Neural cell (in vitro differentiated cells): ENCODE results near the gene TBRG1. TPM values are rescaled to one million over a fixed set of nuclear protein-coding genes. Genes with fewer than 3 reads are reported as not detected.

ENCODE experiments used
- H2AFZ ChIP-seq: fragments of 200-600, 300-800 bp; sonication (generic), shearing (Covaris generic); 2 replicates; pipeline ENCODE4 v1.6.0; 2014; ENCODE audit warnings: low read depth, mild to moderate bottlenecking, antibody characterized with exemption, low read length, moderate library complexity
- H3F3A ChIP-seq: fragments of 200-600 bp; shearing (Covaris generic); 2 replicates; pipeline ENCODE4 v1.6.1; 2016; ENCODE audit warnings: mild to moderate bottlenecking, moderate library complexity, mixed read lengths, antibody characterized with exemption, low read length; ENCODE audit not compliant: insufficient read depth, poor library complexity, severe bottlenecking
- H3K27ac ChIP-seq: fragments of 200-600, 300-800 bp; sonication (generic), shearing (Covaris generic); 2 replicates; pipeline ENCODE4 v1.5.1; 2014; ENCODE audit warnings: mild to moderate bottlenecking, low read length, moderate library complexity
- H3K27me3 ChIP-seq: fragments of 300-800, 200-600 bp; sonication (generic), shearing (Covaris generic); 2 replicates; pipeline ENCODE4 v1.6.0; 2014; ENCODE audit warnings: mild to moderate bottlenecking, low read depth, low read length, moderate library complexity; ENCODE audit not compliant: insufficient read depth
- H3K36me3 ChIP-seq: fragments of 300-800, 200-600 bp; sonication (generic), shearing (Covaris generic); 2 replicates; pipeline ENCODE4 v1.5.1; 2014; ENCODE audit warnings: mild to moderate bottlenecking, antibody characterized with exemption, low read length, moderate library complexity; ENCODE audit not compliant: insufficient read depth
- H3K4me2 ChIP-seq: fragments of 300-800, 200-600 bp; sonication (generic), shearing (Covaris generic); 2 replicates; pipeline ENCODE4 v1.6.0; 2014; ENCODE audit warnings: mild to moderate bottlenecking, low read length
- H3K4me3 ChIP-seq: fragments of 300-800, 200-600 bp; sonication (generic), shearing (Covaris generic); 2 replicates; pipeline ENCODE4 v1.5.1; 2014; ENCODE audit warnings: mild to moderate bottlenecking, low read length, moderate library complexity
- H3K79me2 ChIP-seq: fragments of 200-600 bp; shearing (Covaris generic); replicated peaks from 2 replicates; pipeline ENCODE4 v1.6.0; 2014; ENCODE audit warnings: mild to moderate bottlenecking, low read length, moderate library complexity; ENCODE audit not compliant: insufficient read depth
- H3K9ac ChIP-seq: fragments of 300-800, 200-600 bp; sonication (generic), shearing (Covaris generic); 2 replicates; pipeline ENCODE4 v1.6.1; 2016; ENCODE audit warnings: mild to moderate bottlenecking, low read length, mixed read lengths
- H3K9me2 ChIP-seq: fragments of 200-600 bp; shearing (Covaris generic); 2 replicates; pipeline ENCODE4 v1.6.1; 2016; ENCODE audit warnings: mild to moderate bottlenecking, low read length, mixed read lengths; ENCODE audit not compliant: insufficient read depth
- H3K9me3 ChIP-seq: fragments of 200-600, 300-800 bp; sonication (generic), shearing (Covaris generic); 2 replicates; pipeline ENCODE4 v1.6.1; 2016; ENCODE audit warnings: mild to moderate bottlenecking, mixed run types, low read length, moderate library complexity, mixed read lengths
- H4K20me1 ChIP-seq: fragments of 200-600 bp; shearing (Covaris generic); 2 replicates; pipeline ENCODE4 v1.6.1; 2016; ENCODE audit warnings: mild to moderate bottlenecking, mixed run types; ENCODE audit not compliant: insufficient read depth
- EP300 ChIP-seq: fragments of 450-650 bp; conservative IDR thresholded peaks from 2 replicates; pipeline ENCODE4 v1.6.1; 2014; ENCODE audit warnings: antibody characterized with exemption, mild to moderate bottlenecking, moderate library complexity; ENCODE audit not compliant: poor library complexity, severe bottlenecking
- EZH2 ChIP-seq: fragments of 200-600, 300-800 bp; shearing (Covaris generic), sonication (generic); IDR thresholded peaks from 2 replicates; pipeline ENCODE4 v1.6.1; 2014; ENCODE audit warnings: antibody characterized with exemption, low read length, borderline replicate concordance, mild to moderate bottlenecking; ENCODE audit not compliant: insufficient read depth, poor library complexity, severe bottlenecking
- MXI1 ChIP-seq: fragments of 450-650 bp; conservative IDR thresholded peaks from 2 replicates; pipeline ENCODE4 v1.6.1; 2014; ENCODE audit warnings: antibody characterized with exemption, mild to moderate bottlenecking; ENCODE audit not compliant: poor library complexity, severe bottlenecking
- POLR2AphosphoS5 ChIP-seq: IDR thresholded peaks from 2 replicates; pipeline ENCODE4 v1.6.1; 2012
- RAD21 ChIP-seq: fragments of 450-650 bp; conservative IDR thresholded peaks from 2 replicates; pipeline ENCODE4 v1.6.1; 2014; ENCODE audit warnings: antibody characterized with exemption, mild to moderate bottlenecking, moderate library complexity
- SMC3 ChIP-seq: fragments of 450-650 bp; conservative IDR thresholded peaks from 2 replicates; pipeline ENCODE4 v1.6.1; 2014; ENCODE audit warnings: antibody characterized with exemption, mild to moderate bottlenecking, moderate library complexity; ENCODE audit not compliant: poor library complexity
- TAF1 ChIP-seq: IDR thresholded peaks from 2 replicates; pipeline ENCODE4 v1.6.1; 2012; ENCODE audit warnings: low read depth
- polyA plus RNA-seq: library from polyadenylated mRNA; depleted of rRNA; stranded (reverse); fragments of >200 nt; gene quantifications from 2 replicates; pipeline ENCODE4 v1.2.3, GENCODE V29; 2014
- TF ChIP-seq, protein P1 (sequence below): fragments of 450-650 bp; IDR thresholded peaks from 2 replicates; pipeline ENCODE4 v1.5.1; 2014; ENCODE audit warnings: antibody characterized with exemption, mild to moderate bottlenecking, moderate library complexity; ENCODE audit not compliant: poor library complexity, severe bottlenecking
- TF ChIP-seq, protein P2 (sequence below): IDR thresholded peaks from 2 replicates; pipeline ENCODE4 v1.6.1; 2012; ENCODE audit warnings: borderline replicate concordance

Gene TBRG1
- polyA plus RNA-seq, 1 donor from 2014 or later, result 83.2 TPM

DNA sequence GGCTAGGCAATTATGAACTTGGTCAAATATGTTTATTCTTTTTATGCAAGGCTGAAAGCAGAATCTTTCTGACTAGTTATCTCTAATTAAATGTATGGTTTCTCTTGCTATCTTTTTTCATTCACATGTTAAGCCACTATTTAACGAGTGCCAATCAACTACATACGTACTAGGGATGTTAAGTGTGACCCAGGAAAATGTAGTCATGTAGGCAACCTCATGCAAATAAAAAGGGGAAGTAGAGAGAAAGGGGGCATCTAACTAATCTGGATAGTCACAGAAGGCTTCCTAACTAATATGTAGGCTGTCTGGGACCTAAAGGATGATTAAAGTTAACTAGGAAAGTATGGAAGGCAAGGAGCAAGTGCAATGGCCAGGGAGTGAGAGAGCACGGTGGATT, 23.5 kb downstream of the TBRG1 start:
- Histone ChIP-seq H3K27ac (no peak overlapping the region), H3K4me2 (no peak overlapping the region), H3K79me2 (no peaks in the 10 kb centered on the region), H3K9ac (no peak overlapping the region), H3K9me3 (no peaks in the 10 kb centered on the region), H4K20me1 (no peaks in the 10 kb centered on the region), H2AFZ (no peak overlapping the region), H3K27me3 (no peaks in the 10 kb centered on the region), H3K4me3 (no peak overlapping the region), H3K36me3 (no peaks in the 10 kb centered on the region), H3F3A (no peaks in the 10 kb centered on the region), H3K9me2 (no peaks in the 10 kb centered on the region)
- TF ChIP-seq EZH2 (no peak), MXI1 (no peak), RAD21 (no peak), POLR2AphosphoS5 (no peak), TAF1 (no peak), EP300 (no peak), SMC3 (no peak)
- TF ChIP-seq, protein P1, sequence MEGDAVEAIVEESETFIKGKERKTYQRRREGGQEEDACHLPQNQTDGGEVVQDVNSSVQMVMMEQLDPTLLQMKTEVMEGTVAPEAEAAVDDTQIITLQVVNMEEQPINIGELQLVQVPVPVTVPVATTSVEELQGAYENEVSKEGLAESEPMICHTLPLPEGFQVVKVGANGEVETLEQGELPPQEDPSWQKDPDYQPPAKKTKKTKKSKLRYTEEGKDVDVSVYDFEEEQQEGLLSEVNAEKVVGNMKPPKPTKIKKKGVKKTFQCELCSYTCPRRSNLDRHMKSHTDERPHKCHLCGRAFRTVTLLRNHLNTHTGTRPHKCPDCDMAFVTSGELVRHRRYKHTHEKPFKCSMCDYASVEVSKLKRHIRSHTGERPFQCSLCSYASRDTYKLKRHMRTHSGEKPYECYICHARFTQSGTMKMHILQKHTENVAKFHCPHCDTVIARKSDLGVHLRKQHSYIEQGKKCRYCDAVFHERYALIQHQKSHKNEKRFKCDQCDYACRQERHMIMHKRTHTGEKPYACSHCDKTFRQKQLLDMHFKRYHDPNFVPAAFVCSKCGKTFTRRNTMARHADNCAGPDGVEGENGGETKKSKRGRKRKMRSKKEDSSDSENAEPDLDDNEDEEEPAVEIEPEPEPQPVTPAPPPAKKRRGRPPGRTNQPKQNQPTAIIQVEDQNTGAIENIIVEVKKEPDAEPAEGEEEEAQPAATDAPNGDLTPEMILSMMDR, result no peak
- TF ChIP-seq, protein P2, sequence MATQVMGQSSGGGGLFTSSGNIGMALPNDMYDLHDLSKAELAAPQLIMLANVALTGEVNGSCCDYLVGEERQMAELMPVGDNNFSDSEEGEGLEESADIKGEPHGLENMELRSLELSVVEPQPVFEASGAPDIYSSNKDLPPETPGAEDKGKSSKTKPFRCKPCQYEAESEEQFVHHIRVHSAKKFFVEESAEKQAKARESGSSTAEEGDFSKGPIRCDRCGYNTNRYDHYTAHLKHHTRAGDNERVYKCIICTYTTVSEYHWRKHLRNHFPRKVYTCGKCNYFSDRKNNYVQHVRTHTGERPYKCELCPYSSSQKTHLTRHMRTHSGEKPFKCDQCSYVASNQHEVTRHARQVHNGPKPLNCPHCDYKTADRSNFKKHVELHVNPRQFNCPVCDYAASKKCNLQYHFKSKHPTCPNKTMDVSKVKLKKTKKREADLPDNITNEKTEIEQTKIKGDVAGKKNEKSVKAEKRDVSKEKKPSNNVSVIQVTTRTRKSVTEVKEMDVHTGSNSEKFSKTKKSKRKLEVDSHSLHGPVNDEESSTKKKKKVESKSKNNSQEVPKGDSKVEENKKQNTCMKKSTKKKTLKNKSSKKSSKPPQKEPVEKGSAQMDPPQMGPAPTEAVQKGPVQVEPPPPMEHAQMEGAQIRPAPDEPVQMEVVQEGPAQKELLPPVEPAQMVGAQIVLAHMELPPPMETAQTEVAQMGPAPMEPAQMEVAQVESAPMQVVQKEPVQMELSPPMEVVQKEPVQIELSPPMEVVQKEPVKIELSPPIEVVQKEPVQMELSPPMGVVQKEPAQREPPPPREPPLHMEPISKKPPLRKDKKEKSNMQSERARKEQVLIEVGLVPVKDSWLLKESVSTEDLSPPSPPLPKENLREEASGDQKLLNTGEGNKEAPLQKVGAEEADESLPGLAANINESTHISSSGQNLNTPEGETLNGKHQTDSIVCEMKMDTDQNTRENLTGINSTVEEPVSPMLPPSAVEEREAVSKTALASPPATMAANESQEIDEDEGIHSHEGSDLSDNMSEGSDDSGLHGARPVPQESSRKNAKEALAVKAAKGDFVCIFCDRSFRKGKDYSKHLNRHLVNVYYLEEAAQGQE, result no peak

DNA sequence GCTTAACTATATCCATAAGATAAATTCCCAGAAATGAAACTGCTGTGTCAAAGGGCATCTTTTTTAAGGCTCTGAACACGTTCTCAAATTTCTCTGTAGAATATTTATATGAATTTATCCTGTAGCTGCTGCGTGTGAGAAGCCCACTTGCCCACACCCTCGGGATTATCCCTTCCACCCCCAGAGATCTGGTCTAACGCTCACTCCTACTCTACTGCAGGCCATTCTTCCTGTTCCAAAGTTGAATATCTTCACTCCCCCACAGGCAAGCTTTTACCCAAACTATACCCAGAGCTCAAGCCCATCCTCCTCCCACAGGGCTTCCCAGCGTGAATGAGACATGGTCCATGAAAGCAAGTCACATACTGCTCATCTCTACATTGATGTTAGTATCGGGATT, 25.9 kb downstream of the TBRG1 start:
- H3K4me3 ChIP-seq, result no peak overlapping the region
- H2AFZ ChIP-seq, result no peak overlapping the region
- H4K20me1 ChIP-seq, result no peaks in the 10 kb centered on the region
- no peaks in the 10 kb centered on the region for H3K27me3 ChIP-seq
- no peaks in the 10 kb centered on the region for H3K36me3 ChIP-seq
- no peaks in the 10 kb centered on the region for H3K9me3 ChIP-seq
- H3K27ac ChIP-seq, result no peak overlapping the region
- H3K79me2 ChIP-seq, result no peaks in the 10 kb centered on the region
- H3K9me2 ChIP-seq, result no peaks in the 10 kb centered on the region
- no peaks in the 10 kb centered on the region for H3F3A ChIP-seq
- H3K4me2 ChIP-seq, result no peak overlapping the region
- H3K9ac ChIP-seq, result no peak overlapping the region
- TF ChIP-seq EP300 (no peak), POLR2AphosphoS5 (no peak), RAD21 (no peak), TAF1 (no peak), EZH2 (no peak), SMC3 (no peak)
- TF ChIP-seq, protein P2, result no peak
